A549 (cell line): Measurements from ENCODE around the gene NEMF. TPM values are rescaled to one million over a fixed set of nuclear protein-coding genes. Genes with fewer than 3 reads are reported as not detected.

ENCODE experiments used
- ATAC-seq, 2 experiments: fragments of 200-7000 bp in 1 of 2; fragments of >200 bp in 1 of 2; cut with Nextera tagmentation in 1 of 2; cut with Tn5 transposase in 1 of 2; 3 replicates each; pipeline versions ENCODE4 v1.8.0 to v1.9.1; 2018 to 2020; ENCODE audit warnings: mild to moderate bottlenecking in 1 of 2, moderate library complexity in 1 of 2
- CTCF ChIA-PET: fragments of 300-600 bp; sonication (Branson Sonifier 250); formaldehyde crosslinking; extraction: SDS; loops from one replicate; lab custom pipeline; 2021; ENCODE audit warnings: antibody characterized with exemption, inconsistent platforms; lab: Yijun Ruan, JAX
- POLR2A ChIA-PET: fragments of 350-600 bp; formaldehyde crosslinking; extraction: SDS; loops from one replicate; lab custom pipeline; 2021; ENCODE audit warnings: antibody characterized with exemption, inconsistent platforms; lab: Yijun Ruan, JAX
- DNase-seq, 2 experiments: peaks; one replicate each; pipeline versions ENCODE4 v3.0.0 to v3.0.0-alpha.2; 2011 to 2016; ENCODE audit warnings: low read depth in 1 of 2, low spot score in 1 of 2
- FAIRE-seq: peaks from 2 replicates; lab custom pipeline; 2011; peaks lifted over from hg19 to GRCh38; lab: Jason Lieb, UNC
- H3K27ac ChIP-seq, 2 experiments: fragments of >200 bp; sonication (Bioruptor Twin); formaldehyde crosslinking; 3 replicates each; pipeline ENCODE4 v1.5.1; 2016 to 2017
- H3K4me1 ChIP-seq: fragments of >200 bp; sonication (Bioruptor Twin); formaldehyde crosslinking; 3 replicates; pipeline ENCODE4 v1.6.1; 2016
- H3K4me2 ChIP-seq: fragments of >200 bp; sonication (Bioruptor Twin); formaldehyde crosslinking; 3 replicates; pipeline ENCODE4 v1.6.1; 2016
- H3K4me3 ChIP-seq: fragments of >200 bp; sonication (Bioruptor Twin); formaldehyde crosslinking; 3 replicates; pipeline ENCODE4 v1.5.1; 2016
- H3K9me3 ChIP-seq: fragments of >200 bp; sonication (Bioruptor Twin); formaldehyde crosslinking; 3 replicates; pipeline ENCODE4 v1.6.1; 2016
- CBX2 ChIP-seq: fragments of 200-600 bp; sonication (generic); IDR thresholded peaks from 2 replicates; pipeline ENCODE4 v1.6.1; 2016; ENCODE audit warnings: low read depth, mild to moderate bottlenecking, borderline replicate concordance
- CBX8 ChIP-seq: fragments of 200-600 bp; sonication (generic); IDR thresholded peaks from 2 replicates; pipeline ENCODE4 v1.6.1; 2016
- CHD2 ChIP-seq: fragments of 150-350 bp; IDR thresholded peaks from 2 replicates; pipeline ENCODE4 v1.6.1; 2014; ENCODE audit warnings: low read length; ENCODE audit not compliant: partially characterized antibody
- EHMT2 ChIP-seq: fragments of 200-600 bp; sonication (generic); IDR thresholded peaks from 2 replicates; pipeline ENCODE4 v1.6.1; 2016; ENCODE audit warnings: antibody characterized with exemption, low read depth, mild to moderate bottlenecking, moderate library complexity
- ESRRA ChIP-seq: fragments of 150-350 bp; IDR thresholded peaks from 2 replicates; pipeline ENCODE4 v1.6.1; 2014; ENCODE audit warnings: mild to moderate bottlenecking, low read length, borderline replicate concordance
- FOSL2 ChIP-seq, 2 experiments: fragments of 450-650 bp in 1 of 2; fragments of >200 bp in 1 of 2; sonication (Bioruptor Twin) in 1 of 2; formaldehyde crosslinking; IDR thresholded peaks; 2 replicates each; pipeline versions ENCODE4 v1.5.0 to v1.6.1; 2016 to 2020; ENCODE audit warnings: mild to moderate bottlenecking in 1 of 2, moderate library complexity in 1 of 2
- HOXB5 ChIP-seq: fragments of 250-450 bp; sonication (Bioruptor Pico); IDR thresholded peaks from 2 replicates; pipeline ENCODE4 v1.5.0; 2020; ENCODE audit warnings: mild to moderate bottlenecking, moderate library complexity
- JUNB ChIP-seq: fragments of >200 bp; sonication (Bioruptor Twin); formaldehyde crosslinking; IDR thresholded peaks from 2 replicates; pipeline ENCODE4 v1.6.1; 2016
- KDM5A ChIP-seq: fragments of 200-600 bp; sonication (generic); IDR thresholded peaks from 2 replicates; pipeline ENCODE4 v1.6.1; 2016; ENCODE audit warnings: antibody characterized with exemption, mild to moderate bottlenecking
- NFE2L2 ChIP-seq: fragments of 150-350 bp; conservative IDR thresholded peaks from 2 replicates; pipeline ENCODE4 v1.6.1; 2014; ENCODE audit warnings: low read length
- RARB ChIP-seq: fragments of 250-450 bp; sonication (Bioruptor Pico); IDR thresholded peaks from 2 replicates; pipeline ENCODE4 v1.8.0; 2021; ENCODE audit warnings: mild to moderate bottlenecking, moderate library complexity
- RFX5 ChIP-seq: fragments of 450-650 bp; IDR thresholded peaks from 2 replicates; pipeline ENCODE4 v1.7.1; 2014; ENCODE audit warnings: antibody characterized with exemption, mild to moderate bottlenecking, moderate library complexity
- WGBS: methylation state at CpG from one replicate; pipeline ENCODE4 v1.1.6; 2017; ENCODE audit errors: missing lambda C conversion rate; 5-methylcytosine and 5-hydroxymethylcytosine counted together
- polyA plus RNA-seq, 4 experiments: library from polyadenylated mRNA; depleted of rRNA in 3 of 4; stranded (reverse); fragments of >200 nt; fragmentation: RNase III in 1 of 4; extraction: RNeasy Plus Mini Kit Qiagen cat#74134 plus additional on column Dnase treatment in 1 of 4; gene quantifications; 2 replicates in 3 of 4; 3 replicates in 1 of 4; pipeline ENCODE4 v1.2.3, GENCODE V29; 2011 to 2017
- TF ChIP-seq, protein P1 (sequence below): fragments of 200-600 bp; sonication (generic); IDR thresholded peaks from 2 replicates; pipeline ENCODE4 v1.6.1; 2016; ENCODE audit warnings: antibody characterized with exemption, mild to moderate bottlenecking, moderate library complexity
- TF ChIP-seq, protein P2 (sequence below): fragments of >200 bp; sonication (Bioruptor Twin); formaldehyde crosslinking; IDR thresholded peaks from 3 replicates; pipeline ENCODE4 v1.5.1; 2016
- TF ChIP-seq, protein P3 (sequence below): fragments of 250-450 bp; sonication (Bioruptor Pico); IDR thresholded peaks from 2 replicates; pipeline ENCODE4 v1.5.0; 2021; ENCODE audit warnings: mild to moderate bottlenecking, moderate library complexity, borderline replicate concordance
- TF ChIP-seq, protein P4 (sequence below): IDR thresholded peaks from 2 replicates; pipeline ENCODE4 v1.6.1; 2012

The NEMF gene
- polyA plus RNA-seq, 2 of the 4 experiments (the other 2 are of a cell fraction) = 58.3 to 59.6 TPM

DNA sequence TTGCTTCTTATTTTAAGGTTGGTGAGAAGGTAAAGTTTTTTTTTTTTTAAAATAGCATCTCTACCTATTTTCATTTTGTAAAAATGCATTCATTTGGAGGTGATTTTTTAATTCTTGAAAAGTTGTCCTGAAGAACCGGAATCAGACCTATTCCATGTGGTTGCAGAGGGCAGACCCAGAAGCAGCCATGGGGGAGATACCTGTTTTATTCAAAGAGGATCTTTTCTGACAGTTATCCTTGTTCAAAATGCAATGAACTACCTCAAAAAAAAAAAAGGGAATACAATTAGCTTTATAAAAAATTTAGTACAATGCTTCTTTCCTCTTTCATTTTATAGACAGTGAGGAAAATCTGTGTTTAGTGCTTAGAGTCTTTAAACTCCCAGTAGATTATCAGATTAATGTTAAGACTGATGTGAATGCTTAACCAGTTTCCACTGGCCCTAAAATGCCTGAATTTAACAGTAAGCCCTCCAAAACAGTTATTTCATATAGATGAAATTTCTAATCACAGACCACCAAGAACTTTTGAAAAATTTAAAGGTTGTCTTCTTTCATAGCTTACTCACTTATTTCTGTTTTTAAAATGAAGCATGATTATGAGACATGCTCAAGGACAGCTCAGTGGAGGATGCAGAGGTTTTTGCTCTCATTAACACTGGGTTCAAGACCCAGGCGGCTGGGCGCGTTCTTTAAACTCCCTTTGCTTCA, 8.6 kb upstream of the NEMF start:
- peak overlapping the region; percentile 88 to 96 for H3K27ac ChIP-seq
- no peak for FAIRE-seq
- peak overlapping the region; percentile 59 for H3K4me3 ChIP-seq
- WGBS = 19% methylated on average over 4 of the region's 4 CpGs
- ChIA-PET CTCF (interaction anchor here (0.9 to 12.6 kb wide), 34 partner anchors 10 to 266 kb away, joined by 3 to 259 read pairs (median 6); partner anchors contain the start of genes ARF6, NEMF and VCPKMT), POLR2A (interaction anchor here (1.7 to 3.3 kb wide), 3 partner anchors 9 to 370 kb away, joined by 4 to 38 read pairs (median 19); partner anchors contain the start of genes NEMF, SOS2 and VCPKMT)
- no peak for DNase-seq
- no peaks in the 10 kb centered on the region for H3K9me3 ChIP-seq
- ATAC-seq = no peak
- peak overlapping the region; percentile 73 for H3K4me2 ChIP-seq
- H3K4me1 ChIP-seq = peaks cover 20% of the 10 kb centered on the region
- TF ChIP-seq, protein P1, sequence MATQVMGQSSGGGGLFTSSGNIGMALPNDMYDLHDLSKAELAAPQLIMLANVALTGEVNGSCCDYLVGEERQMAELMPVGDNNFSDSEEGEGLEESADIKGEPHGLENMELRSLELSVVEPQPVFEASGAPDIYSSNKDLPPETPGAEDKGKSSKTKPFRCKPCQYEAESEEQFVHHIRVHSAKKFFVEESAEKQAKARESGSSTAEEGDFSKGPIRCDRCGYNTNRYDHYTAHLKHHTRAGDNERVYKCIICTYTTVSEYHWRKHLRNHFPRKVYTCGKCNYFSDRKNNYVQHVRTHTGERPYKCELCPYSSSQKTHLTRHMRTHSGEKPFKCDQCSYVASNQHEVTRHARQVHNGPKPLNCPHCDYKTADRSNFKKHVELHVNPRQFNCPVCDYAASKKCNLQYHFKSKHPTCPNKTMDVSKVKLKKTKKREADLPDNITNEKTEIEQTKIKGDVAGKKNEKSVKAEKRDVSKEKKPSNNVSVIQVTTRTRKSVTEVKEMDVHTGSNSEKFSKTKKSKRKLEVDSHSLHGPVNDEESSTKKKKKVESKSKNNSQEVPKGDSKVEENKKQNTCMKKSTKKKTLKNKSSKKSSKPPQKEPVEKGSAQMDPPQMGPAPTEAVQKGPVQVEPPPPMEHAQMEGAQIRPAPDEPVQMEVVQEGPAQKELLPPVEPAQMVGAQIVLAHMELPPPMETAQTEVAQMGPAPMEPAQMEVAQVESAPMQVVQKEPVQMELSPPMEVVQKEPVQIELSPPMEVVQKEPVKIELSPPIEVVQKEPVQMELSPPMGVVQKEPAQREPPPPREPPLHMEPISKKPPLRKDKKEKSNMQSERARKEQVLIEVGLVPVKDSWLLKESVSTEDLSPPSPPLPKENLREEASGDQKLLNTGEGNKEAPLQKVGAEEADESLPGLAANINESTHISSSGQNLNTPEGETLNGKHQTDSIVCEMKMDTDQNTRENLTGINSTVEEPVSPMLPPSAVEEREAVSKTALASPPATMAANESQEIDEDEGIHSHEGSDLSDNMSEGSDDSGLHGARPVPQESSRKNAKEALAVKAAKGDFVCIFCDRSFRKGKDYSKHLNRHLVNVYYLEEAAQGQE = no peak
- TF ChIP-seq NFE2L2 (no peak), HOXB5 (CRISPR knock-in tag) (no peak), CBX2 (no peak), KDM5A (no peak), CHD2 (no peak)
- TF ChIP-seq, protein P2, sequence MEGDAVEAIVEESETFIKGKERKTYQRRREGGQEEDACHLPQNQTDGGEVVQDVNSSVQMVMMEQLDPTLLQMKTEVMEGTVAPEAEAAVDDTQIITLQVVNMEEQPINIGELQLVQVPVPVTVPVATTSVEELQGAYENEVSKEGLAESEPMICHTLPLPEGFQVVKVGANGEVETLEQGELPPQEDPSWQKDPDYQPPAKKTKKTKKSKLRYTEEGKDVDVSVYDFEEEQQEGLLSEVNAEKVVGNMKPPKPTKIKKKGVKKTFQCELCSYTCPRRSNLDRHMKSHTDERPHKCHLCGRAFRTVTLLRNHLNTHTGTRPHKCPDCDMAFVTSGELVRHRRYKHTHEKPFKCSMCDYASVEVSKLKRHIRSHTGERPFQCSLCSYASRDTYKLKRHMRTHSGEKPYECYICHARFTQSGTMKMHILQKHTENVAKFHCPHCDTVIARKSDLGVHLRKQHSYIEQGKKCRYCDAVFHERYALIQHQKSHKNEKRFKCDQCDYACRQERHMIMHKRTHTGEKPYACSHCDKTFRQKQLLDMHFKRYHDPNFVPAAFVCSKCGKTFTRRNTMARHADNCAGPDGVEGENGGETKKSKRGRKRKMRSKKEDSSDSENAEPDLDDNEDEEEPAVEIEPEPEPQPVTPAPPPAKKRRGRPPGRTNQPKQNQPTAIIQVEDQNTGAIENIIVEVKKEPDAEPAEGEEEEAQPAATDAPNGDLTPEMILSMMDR = no peak
- TF ChIP-seq, all 56 proteins: peak for 0

DNA sequence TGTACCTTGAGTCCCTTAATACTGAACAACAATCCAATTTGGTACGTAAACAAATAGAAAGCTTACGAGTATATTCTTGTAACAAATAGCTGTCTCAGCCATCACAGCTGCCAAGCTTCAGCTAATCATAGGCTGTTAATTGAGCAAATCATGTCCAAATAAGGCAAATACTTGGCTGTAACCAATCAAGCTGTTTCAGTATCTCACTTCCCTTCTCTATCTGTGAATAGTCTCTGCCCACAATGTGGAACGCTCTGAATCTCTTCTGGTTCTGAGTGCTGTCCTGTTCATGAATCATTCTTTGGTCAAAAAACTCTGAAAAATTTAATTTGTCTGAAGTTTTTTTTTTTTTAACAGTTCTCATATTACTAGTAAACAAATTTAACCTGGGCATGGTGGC, 5.8 kb upstream of the NEMF start:
- WGBS = 96% methylated on average over 3 of the region's 3 CpGs
- H3K9me3 ChIP-seq = no peaks in the 10 kb centered on the region
- ChIA-PET POLR2A (interaction anchor here (0.7 kb wide), 1 partner anchor 161 kb away, joined by 10 read pairs; no protein-coding TSS in a partner anchor), CTCF (interaction anchor here (0.6 to 1.2 kb wide), 4 partner anchors 10 to 352 kb away, joined by 3 to 4 read pairs (median 3); no protein-coding TSS in a partner anchor)
- H3K4me1 ChIP-seq = peaks cover 9% of the 10 kb centered on the region; the same call in 2 of the 3 replicates
- no peak overlapping the region for H3K4me2 ChIP-seq
- no peak for DNase-seq
- H3K27ac ChIP-seq = no peak overlapping the region
- H3K4me3 ChIP-seq = no peak overlapping the region
- no peak for FAIRE-seq
- ATAC-seq = no peak
- TF ChIP-seq RFX5 (no peak), JUNB (no peak), RARB (CRISPR knock-in tag) (no peak), ESRRA (no peak), EHMT2 (no peak), CBX8 (no peak), FOSL2 (IDR thresholded peaks at IDR 0.05) (no peak), FOSL2 (CRISPR knock-in tag; IDR thresholded peaks at IDR 0.05) (no peak)
- TF ChIP-seq, protein P3, sequence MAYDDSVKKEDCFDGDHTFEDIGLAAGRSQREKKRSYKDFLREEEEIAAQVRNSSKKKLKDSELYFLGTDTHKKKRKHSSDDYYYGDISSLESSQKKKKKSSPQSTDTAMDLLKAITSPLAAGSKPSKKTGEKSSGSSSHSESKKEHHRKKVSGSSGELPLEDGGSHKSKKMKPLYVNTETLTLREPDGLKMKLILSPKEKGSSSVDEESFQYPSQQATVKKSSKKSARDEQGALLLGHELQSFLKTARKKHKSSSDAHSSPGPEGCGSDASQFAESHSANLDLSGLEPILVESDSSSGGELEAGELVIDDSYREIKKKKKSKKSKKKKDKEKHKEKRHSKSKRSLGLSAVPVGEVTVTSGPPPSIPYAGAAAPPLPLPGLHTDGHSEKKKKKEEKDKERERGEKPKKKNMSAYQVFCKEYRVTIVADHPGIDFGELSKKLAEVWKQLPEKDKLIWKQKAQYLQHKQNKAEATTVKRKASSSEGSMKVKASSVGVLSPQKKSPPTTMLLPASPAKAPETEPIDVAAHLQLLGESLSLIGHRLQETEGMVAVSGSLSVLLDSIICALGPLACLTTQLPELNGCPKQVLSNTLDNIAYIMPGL (CRISPR knock-in tag) = no peak
- TF ChIP-seq, protein P4, sequence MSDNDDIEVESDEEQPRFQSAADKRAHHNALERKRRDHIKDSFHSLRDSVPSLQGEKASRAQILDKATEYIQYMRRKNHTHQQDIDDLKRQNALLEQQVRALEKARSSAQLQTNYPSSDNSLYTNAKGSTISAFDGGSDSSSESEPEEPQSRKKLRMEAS = no peak
- TF ChIP-seq, all 56 proteins: peak for 0
